Heart left ventricle (tissue), 16 donors: ENCODE results near the gene LMLN. TPM values are rescaled to one million over a fixed set of nuclear protein-coding genes. Genes with fewer than 3 reads are reported as not detected.

ENCODE experiments used
- ATAC-seq, 4 donors: fragments of 200-7000 bp; cut with Tn5 transposase; one replicate each; pipeline ENCODE4 v1.9.1; 2020 to 2022; ENCODE audit warnings: moderate library complexity in 4 of 4, mild to moderate bottlenecking in 3 of 4, moderate number of reproducible peaks in 1 of 4
- DNase-seq, 5 donors: peaks; one replicate each; pipeline ENCODE4 v3.0.0-alpha.2; 2020
- H3K27ac ChIP-seq, 12 donors: fragments of 200-600 bp; sonication (generic) in 4 of 12; one replicate each; pipeline versions ENCODE4 v1.5.0 to v1.8.0; 2016 to 2022; ENCODE audit warnings: mild to moderate bottlenecking in 2 of 12
- H3K27me3 ChIP-seq, 9 donors: fragments of 200-600 bp; sonication (generic) in 2 of 9; one replicate each; pipeline versions ENCODE4 v1.5.1 to v1.8.0; 2016 to 2022; ENCODE audit warnings: mild to moderate bottlenecking in 3 of 9
- H3K36me3 ChIP-seq, 9 donors: fragments of 200-600 bp; sonication (generic) in 2 of 9; one replicate each; pipeline versions ENCODE4 v1.5.0 to v1.8.0; 2018 to 2022; ENCODE audit warnings: mild to moderate bottlenecking in 2 of 9
- H3K4me1 ChIP-seq, 12 donors: fragments of 200-600 bp; sonication (generic) in 4 of 12; one replicate each; pipeline versions ENCODE4 v1.5.0 to v1.8.0; 2016 to 2022; ENCODE audit warnings: mild to moderate bottlenecking in 3 of 12
- H3K4me3 ChIP-seq, 12 donors: fragments of 200-600 bp; sonication (generic) in 4 of 12; one replicate each; pipeline versions ENCODE4 v1.5.0 to v1.8.0; 2017 to 2022; ENCODE audit warnings: mild to moderate bottlenecking in 9 of 12, moderate library complexity in 4 of 12
- H3K9me3 ChIP-seq, 12 donors: fragments of 200-600 bp; sonication (generic) in 4 of 12; one replicate each; pipeline versions ENCODE4 v1.5.0 to v1.8.0; 2016 to 2022; ENCODE audit warnings: mild to moderate bottlenecking in 1 of 12
- CTCF ChIP-seq, 12 donors: fragments of 200-600 bp; sonication (generic) in 4 of 12; IDR thresholded peaks; one replicate each; pipeline versions ENCODE4 v1.5.0 to v1.8.0; 2018 to 2022; ENCODE audit warnings: antibody characterized with exemption in 12 of 12, mild to moderate bottlenecking in 5 of 12
- POLR2A ChIP-seq, 2 donors: fragments of 450-650 bp; IDR thresholded peaks; one replicate each; pipeline ENCODE4 v1.6.1; 2017; ENCODE audit warnings: antibody characterized with exemption in 2 of 2, mild to moderate bottlenecking in 2 of 2, moderate library complexity in 2 of 2
- WGBS, 4 donors: extraction: QIAGEN DNeasy Blood & Tissue Kit in 2 of 4; methylation state at CpG; one replicate each; pipeline versions ENCODE4 v1.1.5 to v1.1.7; 2013 to 2018; 5-methylcytosine and 5-hydroxymethylcytosine counted together
- intact Hi-C, 10 donors: fragments of 100-400 bp; cut with DNase I; formaldehyde crosslinking; loops; one replicate each; pipeline versions ENCODE4 v1.11.1 to v1.14.2; 2022
- polyA plus RNA-seq, 2 donors: library from polyadenylated mRNA; stranded (reverse); fragments of 200-250 nt; gene quantifications; one replicate each; pipeline ENCODE4 v1.2.3, GENCODE V29; 2013
- total RNA-seq, 9 donors: library from RNA; depleted of rRNA in 2 of 9; stranded (reverse); fragments of >200 nt in 2 of 9; fragmentation: NEBNext Ultra II Directional in 3 of 9; extraction: Animal tissue kit (Norgen Biotek cat#: 25700) in 3 of 9; gene quantifications; one replicate each; pipeline versions ENCODE4 v1.1.0 to v1.2.4, GENCODE V29; 2016 to 2023
- donor health status: ischemic (EF 13 %, LVEDD 7.1; RV severe dilation, severe dysfunction).
- donor health status: healthy with polysubstance abuse.
- donor health status: DM: no; HTN: yes; CAD: no.
- donor health status: DM: no; HTN: no; CAD: no.
- donor health status: ischemic (EF 25% LVEDD 6.9; RV normal size, moderate dysfunction).
- donor health status: ischemic (EF 25% LVEDD 5.7; RV mildly dilated, moderate dysfunction).
- donor health status: healthy.
- donor health status: DM: yes; HTN: yes; CAD: no.
- donor health status: ischemic (EF 35%, LVEDD 5.7; RV mildly dilated, moderate dysfunction).
- donor health status: nonischemic (EF 11% LVEDD 7.7; RV severe dilation, severe dysfunction).
- donor health status: DM: yes; HTN: yes; CAD: no.
- donor health status: PGD.
- donor health status: ischemic (EF 29% LVEDD 5.4; RV normal size, mild dysfunction).
- donor health status: nonischemic (EF 23%, LVEDD 6.1; RV moderate dilation, normal function).

Gene LMLN
- total and polyA plus RNA-seq, 11 donors = 2.5 to 17.1 (median 8.8) TPM

- TF ChIP-seq CTCF (IDR thresholded peaks at IDR 0.05) = no peak
- TF ChIP-seq POLR2A (IDR thresholded peaks at IDR 0.05) = no peak
- DNase-seq = no peak
- 75 to 97% (median 89%) methylated on average over 1 of the region's 1 CpG for WGBS, 4 donors
- Histone ChIP-seq H3K27ac (no peak overlapping the region), H3K4me3 (no peak overlapping the region), H3K36me3 (peaks cover 0 to 41% (median 9%) of the 10 kb centered on the region in 9 donors), H3K4me1 (no peaks in the 10 kb centered on the region), H3K9me3 (peaks cover 0 to 8% (median 0%) of the 10 kb centered on the region in 12 donors), H3K27me3 (no peaks in the 10 kb centered on the region)
- intact Hi-C loops = no loop called here
- ATAC-seq = no peak
Measured at GRCh38 chr3:197974016-197974415, 14.0 kb downstream of the LMLN start.

DNA sequence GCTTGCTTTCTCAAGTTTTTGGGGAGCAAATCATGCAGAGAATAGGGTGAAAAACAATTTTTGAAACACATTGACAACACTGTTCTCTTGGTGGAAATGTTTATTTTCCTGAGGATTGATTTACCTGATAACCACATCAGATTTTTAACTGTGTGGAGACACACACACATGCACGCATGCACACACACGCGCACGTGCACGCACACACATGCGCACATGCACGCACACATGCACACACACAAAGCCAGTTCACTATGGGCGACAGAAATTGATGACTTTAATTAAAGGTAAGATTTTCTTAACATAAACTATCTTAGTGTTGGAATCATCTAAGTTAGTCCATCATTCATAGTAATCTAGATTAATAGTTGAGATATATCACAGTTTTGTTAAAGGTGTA lies 15.3 kb downstream of the LMLN start:
- Histone ChIP-seq H3K4me1 (no peaks in the 10 kb centered on the region), H3K27me3 (no peaks in the 10 kb centered on the region), H3K36me3 (peaks cover 0 to 45% (median 11%) of the 10 kb centered on the region in 9 donors), H3K9me3 (peaks cover 0 to 8% (median 0%) of the 10 kb centered on the region in 12 donors), H3K27ac (no peak overlapping the region), H3K4me3 (no peak overlapping the region)
- intact Hi-C loops = no loop called here
- WGBS, 4 donors = 95 to 99% (median 97%) methylated on average over 8 of the region's 8 CpGs
- DNase-seq (no peak), ATAC-seq (no peak)
- no peak for TF ChIP-seq POLR2A (IDR thresholded peaks at IDR 0.05)
- no peak for TF ChIP-seq CTCF (IDR thresholded peaks at IDR 0.05)

GRCh38 chr3:197983076-197983475 lies 23.1 kb downstream of the LMLN start:
- DNase-seq = no peak
- Histone ChIP-seq H3K4me1 (no peaks in the 10 kb centered on the region), H3K36me3 (peaks cover 0 to 37% (median 16%) of the 10 kb centered on the region in 9 donors), H3K27me3 (no peaks in the 10 kb centered on the region), H3K4me3 (no peak overlapping the region), H3K27ac (no peak overlapping the region), H3K9me3 (no peaks in the 10 kb centered on the region)
- ATAC-seq = no peak
- intact Hi-C loops = no loop called here
- TF ChIP-seq POLR2A (IDR thresholded peaks at IDR 0.05) (no peak), CTCF (IDR thresholded peaks at IDR 0.05) (no peak)
- WGBS, 4 donors = 94 to 100% (median 98%) methylated on average over 1 of the region's 1 CpG

- intact Hi-C loops = no loop called here
- DNase-seq (no peak), ATAC-seq (no peak)
- H3K36me3 ChIP-seq = peaks cover 0 to 42% (median 12%) of the 10 kb centered on the region in 9 donors
- no peak for TF ChIP-seq POLR2A (IDR thresholded peaks at IDR 0.05)
- no peak for TF ChIP-seq CTCF (IDR thresholded peaks at IDR 0.05)
- no peaks in the 10 kb centered on the region for H3K9me3 ChIP-seq
- WGBS, 4 donors = 74 to 78% (median 76%) methylated on average over 4 of the region's 4 CpGs
- no peak overlapping the region for H3K27ac ChIP-seq
- no peaks in the 10 kb centered on the region for H3K4me1 ChIP-seq
- H3K4me3 ChIP-seq = no peak overlapping the region
- H3K27me3 ChIP-seq = no peaks in the 10 kb centered on the region
Measured at GRCh38 chr3:197989651-197990050, 29.6 kb downstream of the LMLN start.
